AG04450 (cell line): ENCODE measurements around the gene SLC39A3. TPM values are rescaled to one million over a fixed set of nuclear protein-coding genes. Genes with fewer than 3 reads are reported as not detected.
A peak's percentile ranks its signal among the peaks of the same experiment; 100 is the strongest.

Experiments
- CTCF ChIA-PET: fragments of 300-600, 350-600 bp; formaldehyde crosslinking; extraction: SDS; loops from one replicate; lab custom pipeline; 2022; ENCODE audit warnings: antibody characterized with exemption, inconsistent platforms; lab: Charles Lee
- POLR2A ChIA-PET: fragments of 350-600 bp; formaldehyde crosslinking; extraction: SDS; loops from one replicate; lab custom pipeline; 2021; ENCODE audit warnings: antibody characterized with exemption, inconsistent platforms; lab: Yijun Ruan, JAX
- DNase-seq: peaks from one replicate; pipeline ENCODE4 v3.0.0-alpha.2; 2011; ENCODE audit warnings: low read depth, low spot score
- H3K27ac ChIP-seq: one replicate; pipeline ENCODE4 v1.5.1; 2012; ENCODE audit warnings: low read depth, low read length, control low read depth
- H3K27me3 ChIP-seq: one replicate; pipeline ENCODE4 v1.6.0; 2012; ENCODE audit warnings: low read length; ENCODE audit not compliant: control insufficient read depth, insufficient read depth
- H3K4me3 ChIP-seq: 2 replicates; pipeline ENCODE4 v1.5.1; 2011; ENCODE audit warnings: mild to moderate bottlenecking, low read depth, low read length, control low read depth
- H3K9me3 ChIP-seq: 2 replicates; pipeline ENCODE4 v1.5.1; 2012; ENCODE audit warnings: low read length; ENCODE audit not compliant: control insufficient read depth, insufficient read depth
- polyA plus RNA-seq: library from polyadenylated mRNA; depleted of rRNA; stranded (reverse); fragments of >200 nt; gene quantifications from 2 replicates; pipeline ENCODE4 v1.2.3, GENCODE V29; 2011
- TF ChIP-seq, protein P1 (sequence below): IDR thresholded peaks from 2 replicates; pipeline ENCODE4 v1.5.1; 2011; ENCODE audit warnings: low read depth, low read length, control low read depth, inconsistent platforms

The SLC39A3 gene
- polyA plus RNA-seq, 1 experiment: 27.9 TPM

DNA sequence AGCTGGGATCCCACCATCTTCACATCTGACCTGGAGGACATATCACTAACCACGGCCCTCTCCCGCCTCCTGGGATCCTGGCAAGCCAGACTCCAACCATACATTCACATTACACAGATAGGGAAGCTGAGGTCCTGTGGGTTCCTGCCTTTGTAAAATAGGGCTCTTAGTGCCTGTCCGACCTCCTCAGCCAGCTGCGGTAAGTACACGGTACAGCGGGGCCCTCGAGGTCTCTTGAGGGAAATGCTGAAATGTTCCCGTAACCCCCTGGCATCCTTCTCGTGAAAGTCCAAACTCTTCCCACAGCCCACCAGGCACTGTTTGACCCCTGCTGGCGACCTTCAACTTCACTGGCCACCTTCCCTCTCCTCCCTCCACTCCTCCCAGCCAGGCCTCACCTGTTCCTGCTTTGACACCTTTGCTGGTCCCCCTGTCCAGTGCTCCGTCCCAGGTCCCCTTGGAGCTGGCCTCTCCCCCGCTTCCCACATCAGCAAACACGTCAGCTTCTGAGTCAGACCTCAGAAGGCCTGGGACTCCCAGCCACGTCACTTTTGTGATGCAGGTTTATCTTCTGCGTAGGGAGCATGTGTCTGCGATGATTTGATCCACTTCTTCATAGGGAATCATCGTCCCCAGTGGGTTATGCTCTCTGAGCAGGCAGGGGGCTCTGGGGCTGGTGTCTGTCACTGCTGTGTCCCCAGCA, 28.5 kb downstream of the SLC39A3 start:
- TF ChIP-seq, protein P1, sequence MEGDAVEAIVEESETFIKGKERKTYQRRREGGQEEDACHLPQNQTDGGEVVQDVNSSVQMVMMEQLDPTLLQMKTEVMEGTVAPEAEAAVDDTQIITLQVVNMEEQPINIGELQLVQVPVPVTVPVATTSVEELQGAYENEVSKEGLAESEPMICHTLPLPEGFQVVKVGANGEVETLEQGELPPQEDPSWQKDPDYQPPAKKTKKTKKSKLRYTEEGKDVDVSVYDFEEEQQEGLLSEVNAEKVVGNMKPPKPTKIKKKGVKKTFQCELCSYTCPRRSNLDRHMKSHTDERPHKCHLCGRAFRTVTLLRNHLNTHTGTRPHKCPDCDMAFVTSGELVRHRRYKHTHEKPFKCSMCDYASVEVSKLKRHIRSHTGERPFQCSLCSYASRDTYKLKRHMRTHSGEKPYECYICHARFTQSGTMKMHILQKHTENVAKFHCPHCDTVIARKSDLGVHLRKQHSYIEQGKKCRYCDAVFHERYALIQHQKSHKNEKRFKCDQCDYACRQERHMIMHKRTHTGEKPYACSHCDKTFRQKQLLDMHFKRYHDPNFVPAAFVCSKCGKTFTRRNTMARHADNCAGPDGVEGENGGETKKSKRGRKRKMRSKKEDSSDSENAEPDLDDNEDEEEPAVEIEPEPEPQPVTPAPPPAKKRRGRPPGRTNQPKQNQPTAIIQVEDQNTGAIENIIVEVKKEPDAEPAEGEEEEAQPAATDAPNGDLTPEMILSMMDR: no peak
- Histone ChIP-seq H3K27me3 (no peaks in the 10 kb centered on the region), H3K4me3 (peak overlapping the region; percentile 31), H3K9me3 (peaks cover 16% of the 10 kb centered on the region), H3K27ac (peak overlapping the region; percentile 94)
- ChIA-PET CTCF (interaction anchor here (1.1 kb wide), 1 partner anchor 63 kb away, joined by 4 read pairs; no protein-coding TSS in a partner anchor), POLR2A (interaction anchor here (1.7 kb wide), 1 partner anchor 12 kb away, joined by 8 read pairs; no protein-coding TSS in a partner anchor)
- DNase-seq: peak; percentile 72

DNA sequence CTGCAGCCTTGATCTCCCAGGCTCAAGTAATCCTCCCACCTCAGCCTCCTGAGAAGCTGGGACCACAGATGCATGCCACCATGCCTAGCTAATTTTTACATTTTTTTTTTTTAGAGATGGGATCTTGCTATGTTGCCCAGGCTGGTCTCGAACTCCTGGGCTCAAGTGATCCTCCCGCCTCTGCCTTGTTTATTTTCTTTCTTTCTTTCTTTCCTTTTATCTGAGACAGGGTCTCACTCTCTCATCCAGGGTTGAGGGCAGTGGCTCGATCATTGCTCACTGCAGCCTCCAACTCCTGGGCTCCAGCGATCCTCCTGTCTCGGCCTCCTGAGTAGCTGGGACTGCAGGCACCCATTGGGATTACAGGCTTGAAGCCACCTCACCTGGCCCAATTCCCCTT, 33.6 kb downstream of the SLC39A3 start:
- TF ChIP-seq, protein P1: no peak
- ChIA-PET CTCF (no interaction called here), POLR2A (interaction anchor here (0.7 kb wide), 1 partner anchor 463 kb away, joined by 3 read pairs; no protein-coding TSS in a partner anchor)
- Histone ChIP-seq H3K9me3 (no peaks in the 10 kb centered on the region), H3K4me3 (no peak overlapping the region), H3K27me3 (peaks cover 10% of the 10 kb centered on the region), H3K27ac (no peak overlapping the region)
- no peak for DNase-seq

DNA sequence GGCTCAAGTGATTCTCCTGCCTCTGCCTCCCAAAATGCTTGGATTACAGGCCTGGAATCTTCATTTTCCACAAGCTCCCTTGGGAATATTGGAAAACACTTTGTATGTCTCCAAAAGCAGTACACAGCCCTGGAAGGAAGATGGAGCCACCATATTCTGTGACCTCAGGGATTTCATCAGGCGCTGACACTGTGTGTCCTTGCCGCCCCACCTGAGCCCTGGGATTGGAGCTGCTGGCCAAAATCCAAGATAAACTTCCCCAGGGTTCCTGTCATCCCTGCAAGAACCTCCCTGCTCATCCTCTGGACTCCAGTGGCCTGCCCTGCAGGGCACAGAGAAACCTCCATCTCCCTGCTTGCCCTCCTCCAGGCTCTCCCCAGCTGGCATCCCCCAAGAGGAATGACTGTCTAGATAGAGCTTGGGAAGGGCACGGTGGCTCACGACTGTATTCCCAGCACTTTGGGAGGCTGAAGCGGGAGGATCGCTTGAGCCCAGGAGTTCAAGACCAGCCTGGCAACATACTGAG, 36.1 kb downstream of the SLC39A3 start:
- Histone ChIP-seq H3K9me3 (no peaks in the 10 kb centered on the region), H3K27me3 (peaks cover 27% of the 10 kb centered on the region), H3K4me3 (no peak overlapping the region), H3K27ac (no peak overlapping the region)
- ChIA-PET CTCF (interaction anchor here (0.6 kb wide), 1 partner anchor 16 kb away, joined by 4 read pairs; no protein-coding TSS in a partner anchor), POLR2A (interaction anchor here (0.6 kb wide), 1 partner anchor 53 kb away, joined by 3 read pairs; no protein-coding TSS in a partner anchor)
- no peak for DNase-seq
- TF ChIP-seq, protein P1: no peak

DNA sequence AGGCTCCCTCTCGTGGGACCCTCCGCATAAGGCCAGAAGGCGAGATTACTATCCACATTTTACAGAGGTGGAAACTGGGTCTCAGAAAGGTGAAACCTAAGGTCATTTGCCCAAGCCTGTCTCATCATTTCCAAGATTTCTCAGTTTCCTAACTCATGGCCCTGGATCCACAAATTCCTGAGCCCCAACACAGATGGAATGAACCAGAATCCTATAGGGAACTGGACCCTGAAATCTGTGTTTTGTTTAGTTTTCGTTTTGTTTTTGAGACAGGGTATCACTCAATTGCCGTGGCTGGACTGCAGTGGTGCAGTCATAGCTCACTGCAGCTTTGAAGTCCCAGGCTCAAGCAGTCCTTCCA, 36.8 kb downstream of the SLC39A3 start:
- Histone ChIP-seq H3K27me3 (peaks cover 27% of the 10 kb centered on the region), H3K4me3 (peak overlapping the region; percentile 43), H3K27ac (no peak overlapping the region), H3K9me3 (no peaks in the 10 kb centered on the region)
- ChIA-PET CTCF (no interaction called here), POLR2A (no interaction called here)
- no peak for DNase-seq
- TF ChIP-seq, protein P1: no peak
